ENCODE results near the gene CHD3.

GRCh38 chr17:7849751-7850504, 38.7 kb upstream of the CHD3 start:
- TF ChIP-seq CTCF (IDR thresholded peaks at IDR 0.05; ENCODE audit: borderline replicate concordance, extremely low read depth, low read length, poor library complexity, severe bottlenecking) (no peak), EZH2 (IDR thresholded peaks at IDR 0.05; ENCODE audit: borderline replicate concordance, low read depth, low read length, severe bottlenecking) (no peak)

Measured in DND-41 (cell line).